T-helper 2 cell treated with Interferon-gamma antibody and Interleukin-4, amounts not matched to agents 5 μg/mL and 100 μg/mL, for 36 hours (primary cell): ENCODE data around the gene RAB4A.

Experiments used
- DNase-seq: peaks from one replicate; pipeline ENCODE4 v3.0.0; 2021; ENCODE audit warnings: low spot score
- H3K27ac Mint-ChIP-seq: one replicate; pipeline ENCODE4 v1.8.0; 2021; ENCODE audit warnings: mild to moderate bottlenecking, mixed read lengths
- H3K27me3 Mint-ChIP-seq: one replicate; pipeline ENCODE4 v1.8.0; 2021; ENCODE audit warnings: low read depth, mixed read lengths
- H3K36me3 Mint-ChIP-seq: one replicate; pipeline ENCODE4 v1.8.0; 2021; ENCODE audit warnings: low read depth, mixed read lengths
- H3K4me1 Mint-ChIP-seq: one replicate; pipeline ENCODE4 v1.8.0; 2021; ENCODE audit warnings: low read depth, mixed read lengths
- H3K4me3 Mint-ChIP-seq: one replicate; pipeline ENCODE4 v1.8.0; 2022; ENCODE audit warnings: mild to moderate bottlenecking, moderate library complexity, mixed read lengths
- H3K9me3 Mint-ChIP-seq: one replicate; pipeline ENCODE4 v1.8.0; 2021; ENCODE audit warnings: mixed read lengths

The RAB4A gene

GRCh38 chr1:229354226-229354625 is 83.3 kb downstream of the RAB4A start:
- Mint-ChIP-seq H3K27me3 (peaks cover 67% of the 10 kb centered on the region), H3K9me3 (peaks cover 10% of the 10 kb centered on the region), H3K4me1 (peaks cover 4% of the 10 kb centered on the region)

More at GRCh38 chr1:229354226-229354625, 83.3 kb downstream of the RAB4A start:
- H3K36me3 Mint-ChIP-seq, result no peaks in the 10 kb centered on the region
- no peak overlapping the region for H3K4me3 Mint-ChIP-seq
- no peak for DNase-seq
- no peak overlapping the region for H3K27ac Mint-ChIP-seq
